Vagina (tissue), 2 donors: ENCODE results near the gene SOD3.

ENCODE experiments used
- POLR2A ChIP-seq, 2 donors: fragments of 450-650 bp; IDR thresholded peaks; one replicate each; pipeline ENCODE4 v1.6.1; 2017; ENCODE audit warnings: antibody characterized with exemption in 2 of 2, mild to moderate bottlenecking in 2 of 2, moderate library complexity in 2 of 2
- POLR2AphosphoS5 ChIP-seq, 2 donors: sonication (generic); formaldehyde crosslinking; IDR thresholded peaks; one replicate each; pipeline ENCODE4 v1.9.0; 2017; ENCODE audit warnings: antibody characterized with exemption in 2 of 2, mild to moderate bottlenecking in 2 of 2, low read depth in 1 of 2; ENCODE audit not compliant: insufficient read depth in 1 of 2
- TF ChIP-seq, protein P1 (sequence below), 3 experiments: fragments of 450-650 bp in 2 of 3; fragments of 200-600 bp in 1 of 3; sonication (generic) in 1 of 3; IDR thresholded peaks; one replicate each; pipeline ENCODE4 v1.5.1; 2017 to 2019; ENCODE audit warnings: antibody characterized with exemption in 3 of 3, mild to moderate bottlenecking in 2 of 3, moderate library complexity in 2 of 3

DNA sequence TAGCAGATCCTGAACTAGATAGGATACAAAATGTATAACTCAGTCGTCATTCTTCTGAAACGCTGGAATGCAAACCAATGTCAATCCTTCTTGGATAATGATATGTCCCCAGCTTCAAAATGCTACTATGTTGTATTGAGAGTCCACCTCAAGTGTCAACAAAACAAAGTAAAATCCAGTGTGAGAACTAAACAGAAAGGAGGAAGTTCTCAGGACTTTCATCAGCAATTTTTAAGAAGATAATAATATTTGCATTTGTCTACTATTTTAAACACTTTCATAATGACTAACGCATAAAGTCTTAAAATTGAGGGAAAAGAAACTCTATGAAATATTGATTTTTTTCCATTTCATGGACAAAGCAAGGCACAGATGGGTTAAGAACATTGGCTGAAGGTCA lies 36.3 kb downstream of the SOD3 start:
- TF ChIP-seq, protein P1, sequence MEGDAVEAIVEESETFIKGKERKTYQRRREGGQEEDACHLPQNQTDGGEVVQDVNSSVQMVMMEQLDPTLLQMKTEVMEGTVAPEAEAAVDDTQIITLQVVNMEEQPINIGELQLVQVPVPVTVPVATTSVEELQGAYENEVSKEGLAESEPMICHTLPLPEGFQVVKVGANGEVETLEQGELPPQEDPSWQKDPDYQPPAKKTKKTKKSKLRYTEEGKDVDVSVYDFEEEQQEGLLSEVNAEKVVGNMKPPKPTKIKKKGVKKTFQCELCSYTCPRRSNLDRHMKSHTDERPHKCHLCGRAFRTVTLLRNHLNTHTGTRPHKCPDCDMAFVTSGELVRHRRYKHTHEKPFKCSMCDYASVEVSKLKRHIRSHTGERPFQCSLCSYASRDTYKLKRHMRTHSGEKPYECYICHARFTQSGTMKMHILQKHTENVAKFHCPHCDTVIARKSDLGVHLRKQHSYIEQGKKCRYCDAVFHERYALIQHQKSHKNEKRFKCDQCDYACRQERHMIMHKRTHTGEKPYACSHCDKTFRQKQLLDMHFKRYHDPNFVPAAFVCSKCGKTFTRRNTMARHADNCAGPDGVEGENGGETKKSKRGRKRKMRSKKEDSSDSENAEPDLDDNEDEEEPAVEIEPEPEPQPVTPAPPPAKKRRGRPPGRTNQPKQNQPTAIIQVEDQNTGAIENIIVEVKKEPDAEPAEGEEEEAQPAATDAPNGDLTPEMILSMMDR (IDR thresholded peaks at IDR 0.05): no peak
- TF ChIP-seq POLR2A (IDR thresholded peaks at IDR 0.05) (no peak), POLR2AphosphoS5 (IDR thresholded peaks at IDR 0.05; ENCODE audit: insufficient read depth in 1 of 2, low read depth in 1 of 2) (no peak)
